AG09309 (cell line): ENCODE data around the gene ANKRD33.

ENCODE experiments used
- DNase-seq: peaks from one replicate; pipeline ENCODE4 v3.0.0-alpha.2; 2010; ENCODE audit warnings: low read depth
- H3K4me3 ChIP-seq: 2 replicates; pipeline ENCODE4 v1.5.1; 2011; ENCODE audit warnings: mild to moderate bottlenecking, low read depth, low read length, moderate library complexity; ENCODE audit not compliant: control insufficient read depth
- CTCF ChIP-seq: IDR thresholded peaks from 2 replicates; pipeline ENCODE4 v1.5.1; 2011; ENCODE audit warnings: mild to moderate bottlenecking, low read depth, low read length, inconsistent platforms; ENCODE audit not compliant: insufficient read depth, control insufficient read depth; ENCODE audit errors: missing control alignments

ANKRD33 gene

GRCh38 chr12:51862947-51863346, 25.0 kb upstream of the ANKRD33 start:
- no peak for TF ChIP-seq CTCF
- no peak for DNase-seq
- H3K4me3 ChIP-seq = no peak overlapping the region

DNA sequence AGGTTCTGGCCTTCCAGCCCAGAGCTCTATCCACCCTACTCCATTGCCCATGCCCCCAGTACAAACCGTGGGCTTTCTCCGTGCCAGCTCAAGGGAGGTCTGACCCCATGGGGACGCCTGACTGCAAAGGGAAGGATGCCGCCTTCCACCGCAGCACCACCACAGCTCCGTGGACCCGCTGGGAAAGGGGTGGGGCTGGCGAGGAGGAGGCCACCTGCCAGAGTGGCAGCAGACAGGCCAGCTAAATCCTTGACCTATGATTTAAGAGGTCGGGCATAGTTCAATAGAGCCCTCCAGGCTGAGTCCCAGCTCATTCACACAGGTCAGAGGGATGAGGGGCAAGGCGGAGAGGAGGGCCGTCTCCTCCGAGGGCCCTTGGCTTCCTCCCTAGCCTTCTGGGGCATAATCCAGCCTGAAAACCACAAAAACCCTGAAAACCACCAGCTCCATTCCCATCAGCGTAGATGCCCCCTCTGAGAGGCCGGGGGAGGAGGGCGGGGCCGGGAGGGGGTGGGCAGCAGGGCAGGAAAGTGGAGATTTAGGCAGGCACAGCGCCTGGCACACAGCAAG, 24.5 kb upstream of the ANKRD33 start:
- no peak for DNase-seq
- H3K4me3 ChIP-seq = no peak overlapping the region
- no peak for TF ChIP-seq CTCF

DNA sequence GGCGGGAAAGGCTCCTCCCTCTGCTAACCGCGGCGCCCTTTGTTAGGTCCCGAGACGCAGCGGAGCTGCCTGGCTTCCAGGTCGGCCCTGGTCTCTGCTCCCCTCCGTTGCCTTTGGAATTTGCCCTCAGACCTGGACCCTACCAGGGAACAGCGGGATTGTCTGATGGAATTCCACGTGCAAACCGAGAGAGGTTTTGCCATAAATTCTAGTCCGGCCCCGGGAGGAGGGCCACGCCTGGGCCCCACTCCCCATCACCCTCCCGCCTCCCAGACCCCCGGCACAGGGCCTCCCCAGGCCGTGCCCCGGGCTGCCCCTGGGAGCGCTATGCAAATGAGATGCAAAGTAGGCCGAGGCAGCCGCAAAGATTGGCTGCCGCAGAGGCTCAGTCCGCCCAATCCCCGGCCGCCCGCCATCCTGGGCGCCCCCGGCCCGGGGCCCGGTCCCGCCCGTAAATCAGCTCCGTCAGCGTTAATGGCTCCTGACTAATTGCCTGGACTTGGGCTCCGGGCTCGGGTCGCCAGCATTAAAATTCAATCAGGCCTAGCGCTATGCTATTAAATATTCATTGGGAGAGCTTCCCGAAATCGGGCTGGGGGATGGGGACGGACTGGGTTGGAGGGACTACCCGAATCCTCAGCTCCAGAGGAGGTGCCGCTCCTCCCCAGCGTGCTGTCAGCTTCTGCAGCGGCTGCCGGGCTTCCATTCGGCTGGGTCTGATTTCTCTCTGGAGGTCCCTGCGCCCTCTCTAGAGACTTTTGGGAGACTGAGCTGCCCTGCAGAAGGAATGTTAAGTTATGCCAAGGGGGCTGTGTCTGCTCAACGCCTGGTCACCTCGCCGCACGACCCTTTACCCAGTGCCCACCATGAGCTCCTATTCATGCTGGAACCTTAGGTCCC, 23.7 kb upstream of the ANKRD33 start:
- no peak for TF ChIP-seq CTCF
- DNase-seq = no peak
- H3K4me3 ChIP-seq = peak overlapping the region; percentile 5; the same call in 1 of the 2 replicates

DNA sequence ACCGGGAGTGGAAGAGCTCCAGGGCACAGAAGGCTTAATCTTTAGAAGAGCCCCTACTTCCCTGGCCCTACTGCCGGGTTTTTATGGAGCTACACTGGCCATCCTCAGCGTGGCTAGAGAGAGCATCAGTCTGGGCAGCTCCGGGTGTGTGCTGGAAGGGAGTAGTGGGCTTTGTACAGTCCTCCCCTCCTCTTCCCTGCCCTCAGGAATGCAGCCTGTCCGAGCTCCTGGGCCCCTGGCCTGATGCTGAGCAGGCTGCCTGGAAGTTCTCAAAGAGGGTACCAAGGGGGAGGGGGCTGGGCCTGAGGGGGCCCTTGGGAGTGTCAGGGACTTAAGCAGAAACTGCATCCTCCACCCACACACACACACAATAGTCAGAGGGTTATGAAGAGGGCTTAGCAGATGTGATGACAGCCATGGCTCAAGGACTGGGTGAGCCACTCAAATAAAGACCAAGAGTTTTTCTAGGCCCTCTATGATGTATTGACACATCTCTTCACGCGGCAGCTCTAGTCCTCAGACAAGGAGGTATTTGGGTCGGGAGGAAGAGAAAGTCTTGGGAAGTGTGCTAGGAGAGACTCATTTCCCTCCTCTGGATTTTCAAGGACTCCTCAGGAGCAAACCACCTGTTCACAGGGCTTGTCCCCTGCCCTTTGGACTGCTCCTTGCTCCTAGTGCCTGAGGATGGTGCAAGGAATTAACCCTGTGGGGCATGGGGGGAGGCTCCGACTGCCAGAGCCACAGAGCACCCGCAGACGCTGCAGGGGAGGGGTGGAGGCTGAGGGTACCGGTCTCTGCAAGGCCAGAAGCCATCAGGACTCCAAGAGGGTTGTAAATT, 22.9 kb upstream of the ANKRD33 start:
- no peak for DNase-seq
- no peak overlapping the region for H3K4me3 ChIP-seq
- TF ChIP-seq CTCF = no peak

- no peak overlapping the region for H3K4me3 ChIP-seq
- no peak for TF ChIP-seq CTCF
- no peak for DNase-seq
Observed at GRCh38 chr12:51865757-51866270, 22.1 kb upstream of the ANKRD33 start.

DNA sequence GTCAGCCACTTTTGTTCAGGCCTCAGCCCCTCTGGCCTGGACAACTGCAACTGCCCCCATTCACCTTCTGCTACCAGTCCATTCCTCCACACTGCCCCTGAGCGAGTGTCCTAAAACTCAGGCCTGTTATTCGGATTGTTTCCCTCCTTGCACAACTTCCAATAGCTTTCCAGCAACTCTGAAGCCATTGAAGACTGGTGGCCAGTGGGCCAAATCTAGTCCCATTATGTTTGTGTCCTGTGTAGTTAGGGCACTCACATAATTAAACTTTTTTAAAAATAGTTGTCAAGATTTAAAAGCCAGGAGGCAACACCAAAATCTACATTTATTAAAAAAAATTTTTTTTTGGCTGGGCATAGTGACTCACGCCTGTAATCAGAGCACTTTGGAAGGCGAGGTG, 21.6 kb upstream of the ANKRD33 start:
- no peak for TF ChIP-seq CTCF
- DNase-seq = no peak
- no peak overlapping the region for H3K4me3 ChIP-seq
